ENCODE data around the gene PTPN5.

Gene PTPN5

GRCh38 chr11:18772211-18772610 lies 19.4 kb downstream of the PTPN5 start:
- Histone ChIP-seq H3K4me1 (ENCODE audit: control insufficient read depth in 1 of 2, insufficient read depth in 1 of 2, low read depth in 1 of 2, low read length in 1 of 2) (no peaks in the 10 kb centered on the region), H3K27me3 (peaks cover 6% of the 10 kb centered on the region), H3K27ac (no peak overlapping the region), H3K9me3 (no peaks in the 10 kb centered on the region), H3K4me3 (ENCODE audit: low read depth in 1 of 2, low read length in 1 of 2) (no peak overlapping the region), H3K36me3 (no peaks in the 10 kb centered on the region)
- TF ChIP-seq CTCF (IDR thresholded peaks at IDR 0.05): no peak

GRCh38 chr11:18771266-18772035 lies 20.1 kb downstream of the PTPN5 start:
- Histone ChIP-seq H3K4me3 (ENCODE audit: low read depth in 1 of 2, low read length in 1 of 2) (no peak overlapping the region), H3K9me3 (no peaks in the 10 kb centered on the region), H3K27me3 (peaks cover 6% of the 10 kb centered on the region), H3K4me1 (ENCODE audit: control insufficient read depth in 1 of 2, insufficient read depth in 1 of 2, low read depth in 1 of 2, low read length in 1 of 2) (no peaks in the 10 kb centered on the region), H3K27ac (no peak overlapping the region), H3K36me3 (no peaks in the 10 kb centered on the region)
- TF ChIP-seq CTCF (IDR thresholded peaks at IDR 0.05): no peak

GRCh38 chr11:18770479-18771125 lies 21.0 kb downstream of the PTPN5 start:
- H3K36me3 ChIP-seq: no peaks in the 10 kb centered on the region
- no peak for TF ChIP-seq CTCF (IDR thresholded peaks at IDR 0.05)
- no peaks in the 10 kb centered on the region for H3K9me3 ChIP-seq
- H3K4me1 ChIP-seq (ENCODE audit: control insufficient read depth in 1 of 2, insufficient read depth in 1 of 2, low read depth in 1 of 2, low read length in 1 of 2): no peaks in the 10 kb centered on the region
- no peak overlapping the region for H3K27ac ChIP-seq
- no peak overlapping the region for H3K4me3 ChIP-seq (ENCODE audit: low read depth in 1 of 2, low read length in 1 of 2)
- H3K27me3 ChIP-seq: peaks cover 6% of the 10 kb centered on the region

- TF ChIP-seq CTCF (IDR thresholded peaks at IDR 0.05): no peak
- no peaks in the 10 kb centered on the region for H3K4me1 ChIP-seq (ENCODE audit: control insufficient read depth in 1 of 2, insufficient read depth in 1 of 2, low read depth in 1 of 2, low read length in 1 of 2)
- no peak overlapping the region for H3K27ac ChIP-seq
- no peaks in the 10 kb centered on the region for H3K36me3 ChIP-seq
- no peak overlapping the region for H3K4me3 ChIP-seq (ENCODE audit: low read depth in 1 of 2, low read length in 1 of 2)
- peaks cover 6% of the 10 kb centered on the region for H3K27me3 ChIP-seq
- H3K9me3 ChIP-seq: no peaks in the 10 kb centered on the region
Observed at GRCh38 chr11:18769802-18770456, 21.7 kb downstream of the PTPN5 start.

- H3K27ac ChIP-seq: no peak overlapping the region
- no peak overlapping the region for H3K4me3 ChIP-seq (ENCODE audit: low read depth in 1 of 2, low read length in 1 of 2)
- H3K36me3 ChIP-seq: no peaks in the 10 kb centered on the region
- peaks cover 6% of the 10 kb centered on the region for H3K27me3 ChIP-seq
- TF ChIP-seq CTCF (IDR thresholded peaks at IDR 0.05): no peak
- no peaks in the 10 kb centered on the region for H3K9me3 ChIP-seq
- H3K4me1 ChIP-seq (ENCODE audit: control insufficient read depth in 1 of 2, insufficient read depth in 1 of 2, low read depth in 1 of 2, low read length in 1 of 2): no peaks in the 10 kb centered on the region
Observed at GRCh38 chr11:18768978-18769377, 22.6 kb downstream of the PTPN5 start.
